Pancreas (tissue), 10 donors: ENCODE data around the gene FBXO46. TPM values are rescaled to one million over a fixed set of nuclear protein-coding genes. Genes with fewer than 3 reads are reported as not detected.

ENCODE experiments used
- ATAC-seq, 4 donors: fragments of 200-7000 bp; cut with Tn5 transposase; one replicate each; pipeline versions ENCODE4 v1.8.0 to v1.9.1; 2020; ENCODE audit warnings: mild to moderate bottlenecking in 4 of 4, moderate library complexity in 4 of 4
- DNase-seq, 6 donors: peaks; one replicate each; pipeline ENCODE4 v3.0.0-alpha.2; 2020
- FAIRE-seq: peaks from 2 replicates; lab custom pipeline; 2012; peaks lifted over from hg19 to GRCh38; lab: Jason Lieb, UNC
- H3K27ac ChIP-seq, 4 donors: fragments of 200-600 bp; sonication (generic); 1 replicate in 3 of 4; 2 replicates in 1 of 4; pipeline versions ENCODE4 v1.5.0 to v1.8.0; 2020
- H3K27me3 ChIP-seq, 4 donors: fragments of 200-600 bp; one replicate each; pipeline ENCODE4 v1.8.0; 2021
- H3K36me3 ChIP-seq, 3 donors: fragments of 200-600 bp; sonication (generic) in 1 of 3; one replicate each; pipeline versions ENCODE4 v1.5.0 to v1.8.0; 2020 to 2021
- H3K4me1 ChIP-seq, 3 donors: fragments of 200-600 bp; one replicate each; pipeline ENCODE4 v1.8.0; 2021
- H3K4me3 ChIP-seq, 4 donors: fragments of 200-600 bp; sonication (generic) in 2 of 4; one replicate each; pipeline versions ENCODE4 v1.5.0 to v1.8.0; 2020 to 2021
- H3K9me3 ChIP-seq, 4 donors: fragments of 200-600 bp; one replicate each; pipeline ENCODE4 v1.8.0; 2021
- WGBS, 2 donors: extraction: QIAGEN DNeasy Blood & Tissue Kit; methylation state at CpG; one replicate each; pipeline ENCODE4 v1.1.7; 2013; 5-methylcytosine and 5-hydroxymethylcytosine counted together
- intact Hi-C, 3 donors: fragments of 100-400 bp; cut with DNase I; formaldehyde crosslinking; loops; one replicate each; pipeline versions ENCODE4 v1.11.1 to v1.14.2; 2022
- polyA plus RNA-seq, 2 donors: library from polyadenylated mRNA; stranded (reverse); fragments of 200-250 nt; gene quantifications; one replicate each; pipeline ENCODE4 v1.2.3, GENCODE V29; 2013
- total RNA-seq, 6 donors: library from RNA; stranded (reverse); fragmentation: NEBNext Ultra II Directional in 4 of 6; extraction: Animal tissue kit (Norgen Biotek cat#: 25700) in 4 of 6; gene quantifications; one replicate each; pipeline versions ENCODE4 v1.2.1 to v1.2.4, GENCODE V29; 2021 to 2023
- TF ChIP-seq, protein P1 (sequence below), 4 donors: fragments of 200-600 bp; sonication (generic) in 3 of 4; IDR thresholded peaks; one replicate each; pipeline versions ENCODE4 v1.5.0 to v1.8.0; 2021; ENCODE audit warnings: antibody characterized with exemption in 4 of 4
- donor health status: healthy with polysubstance abuse.
- donor health status: DM: no; HTN: no; CAD: no; lungs with moderate emphysema.
- donor health status: DM: no; HTN: no; CAD: no.
- donor health status: control.
- donor health status: control.
- donor health status: Bipolar disorder and iron deficiency.
- donor health status: DM: yes; HTN: yes; CAD: no.
- donor health status: DM: no; HTN: no; CAD: no.
- donor health status: DM: no; HTN: no; CAD: no.
- donor health status: DM: yes; HTN: yes; CAD: no.

Gene FBXO46
- total and polyA plus RNA-seq, 8 donors = 6.7 to 11.3 (median 9.5) TPM

DNA sequence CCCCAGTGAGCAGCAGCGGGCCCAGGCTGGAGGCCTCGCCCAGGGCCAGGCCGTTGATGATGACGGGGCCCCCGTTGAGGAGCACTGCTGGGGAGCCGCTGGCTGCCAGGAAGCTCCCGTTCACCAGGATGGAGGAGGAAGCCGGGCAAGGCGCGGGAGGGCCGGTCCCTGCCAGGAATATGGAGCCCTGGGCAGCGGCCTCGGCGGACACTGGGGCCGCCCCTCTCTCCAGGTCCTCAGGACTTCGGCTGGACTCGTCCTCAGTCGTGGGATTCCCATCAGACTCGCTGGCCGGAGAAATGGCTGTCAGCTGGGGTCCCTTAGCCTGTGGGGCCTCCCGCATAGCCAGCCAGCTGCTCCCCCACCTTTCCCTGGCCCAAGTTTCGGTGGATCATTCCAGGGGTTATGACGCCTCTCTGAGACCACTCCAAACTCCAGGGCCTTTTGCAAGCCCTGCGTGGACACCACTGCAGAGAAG lies 36.2 kb upstream of the FBXO46 start:
- ATAC-seq (no peak), FAIRE-seq (no peak), DNase-seq (peak; percentile 48 to 89 (median 69))
- 12 to 14% methylated on average over 22 to 24 of the region's 24 CpGs for WGBS, 2 donors
- TF ChIP-seq, protein P1, sequence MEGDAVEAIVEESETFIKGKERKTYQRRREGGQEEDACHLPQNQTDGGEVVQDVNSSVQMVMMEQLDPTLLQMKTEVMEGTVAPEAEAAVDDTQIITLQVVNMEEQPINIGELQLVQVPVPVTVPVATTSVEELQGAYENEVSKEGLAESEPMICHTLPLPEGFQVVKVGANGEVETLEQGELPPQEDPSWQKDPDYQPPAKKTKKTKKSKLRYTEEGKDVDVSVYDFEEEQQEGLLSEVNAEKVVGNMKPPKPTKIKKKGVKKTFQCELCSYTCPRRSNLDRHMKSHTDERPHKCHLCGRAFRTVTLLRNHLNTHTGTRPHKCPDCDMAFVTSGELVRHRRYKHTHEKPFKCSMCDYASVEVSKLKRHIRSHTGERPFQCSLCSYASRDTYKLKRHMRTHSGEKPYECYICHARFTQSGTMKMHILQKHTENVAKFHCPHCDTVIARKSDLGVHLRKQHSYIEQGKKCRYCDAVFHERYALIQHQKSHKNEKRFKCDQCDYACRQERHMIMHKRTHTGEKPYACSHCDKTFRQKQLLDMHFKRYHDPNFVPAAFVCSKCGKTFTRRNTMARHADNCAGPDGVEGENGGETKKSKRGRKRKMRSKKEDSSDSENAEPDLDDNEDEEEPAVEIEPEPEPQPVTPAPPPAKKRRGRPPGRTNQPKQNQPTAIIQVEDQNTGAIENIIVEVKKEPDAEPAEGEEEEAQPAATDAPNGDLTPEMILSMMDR (IDR thresholded peaks at IDR 0.05) = no peak
- Histone ChIP-seq H3K27ac (peak overlapping the region; percentile 91 to 97 (median 96)), H3K4me1 (peaks cover 15 to 22% (median 18%) of the 10 kb centered on the region in 3 donors), H3K9me3 (no peaks in the 10 kb centered on the region), H3K27me3 (no peaks in the 10 kb centered on the region), H3K4me3 (peak overlapping the region; percentile 74 to 96 (median 86)), H3K36me3 (no peaks in the 10 kb centered on the region)
- intact Hi-C loops = loop anchor here in 1 of 3 donors (10.0 kb wide), 1 partner anchor 52 kb away; no protein-coding TSS in a partner anchor

DNA sequence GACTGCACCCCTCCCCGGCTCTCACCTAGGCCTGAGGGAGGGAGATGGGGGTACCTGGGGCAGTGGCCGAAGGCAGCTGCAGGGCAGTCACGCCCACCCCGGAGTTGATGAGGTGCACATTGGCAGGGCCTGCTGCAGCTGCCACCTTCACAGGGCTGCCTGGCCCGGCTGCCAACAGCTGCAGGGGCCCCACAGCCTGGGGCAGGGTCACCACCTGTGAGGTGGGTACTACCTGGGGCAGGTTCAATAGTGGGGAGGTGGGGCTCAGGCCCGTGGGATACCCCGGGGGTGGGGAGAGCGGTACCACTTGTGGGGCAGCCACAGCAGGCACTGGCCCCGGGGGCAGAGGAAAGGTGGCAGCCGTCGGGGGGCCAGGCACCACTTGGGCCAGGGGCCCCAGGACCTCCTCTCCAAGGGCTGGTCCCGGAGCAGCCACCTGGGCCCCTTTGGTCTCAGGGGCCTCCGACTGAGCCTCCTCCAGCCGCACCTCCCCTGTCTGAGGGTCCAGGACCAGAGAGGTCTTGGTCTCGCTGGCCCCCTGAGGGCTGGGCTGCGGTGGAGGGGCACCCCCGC lies 35.7 kb upstream of the FBXO46 start:
- FAIRE-seq (no peak), ATAC-seq (no peak), DNase-seq (peak; percentile 62 to 92 (median 81))
- no peaks in the 10 kb centered on the region for H3K27me3 ChIP-seq
- H3K4me3 ChIP-seq = peak overlapping the region; percentile 74 to 96 (median 86)
- intact Hi-C loops = loop anchor here in 1 of 3 donors (10.0 kb wide), 1 partner anchor 52 kb away; no protein-coding TSS in a partner anchor
- H3K4me1 ChIP-seq = peaks cover 15 to 18% (median 17%) of the 10 kb centered on the region in 3 donors
- TF ChIP-seq, protein P1 (IDR thresholded peaks at IDR 0.05) = no peak
- 29% methylated on average over 14 to 17 of the region's 17 CpGs for WGBS, 2 donors
- no peaks in the 10 kb centered on the region for H3K36me3 ChIP-seq
- no peaks in the 10 kb centered on the region for H3K9me3 ChIP-seq
- peak overlapping the region; percentile 91 to 97 (median 96) for H3K27ac ChIP-seq

DNA sequence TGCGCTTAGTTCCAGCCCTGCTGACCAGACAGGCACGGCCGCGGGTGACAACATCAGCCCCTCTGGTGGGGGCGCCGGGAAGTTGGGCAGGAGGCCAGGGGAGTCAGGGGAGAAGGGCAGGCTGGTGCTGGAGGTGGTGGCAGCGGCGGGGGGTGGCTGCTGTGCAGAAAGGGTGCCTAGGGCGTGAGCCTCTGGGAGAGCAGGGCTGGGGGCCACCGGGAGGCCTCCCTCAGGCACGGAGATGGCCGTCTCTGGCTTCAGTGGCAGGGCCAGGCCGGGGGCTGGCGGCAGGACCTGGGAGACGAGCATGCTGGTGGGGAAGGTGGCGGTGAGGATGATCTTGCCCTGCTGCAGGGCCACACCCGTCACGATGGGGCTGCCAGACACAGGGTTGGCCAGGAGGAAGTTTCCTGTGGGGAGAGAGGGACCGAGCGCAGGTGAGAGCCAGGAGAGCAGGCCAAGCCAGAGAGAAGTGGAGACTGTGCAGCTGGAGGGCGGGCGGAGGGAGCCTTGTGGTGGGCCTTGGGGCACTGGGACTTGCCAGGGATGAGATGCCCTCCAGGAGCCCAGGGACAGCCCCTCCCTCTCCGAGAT lies 35.1 kb upstream of the FBXO46 start:
- H3K4me1 ChIP-seq = peaks cover 14 to 17% (median 15%) of the 10 kb centered on the region in 3 donors
- TF ChIP-seq, protein P1 (IDR thresholded peaks at IDR 0.05) = no peak
- intact Hi-C loops = loop anchor here in 1 of 3 donors (10.0 kb wide), 1 partner anchor 51 kb away; no protein-coding TSS in a partner anchor
- ATAC-seq = no peak
- no peaks in the 10 kb centered on the region for H3K27me3 ChIP-seq
- H3K9me3 ChIP-seq = no peaks in the 10 kb centered on the region
- DNase-seq = peak in 5 of 6 donors; percentile 56 to 87 (median 66)
- no peaks in the 10 kb centered on the region for H3K36me3 ChIP-seq
- 48 to 55% methylated on average over 18 to 23 of the region's 23 CpGs for WGBS, 2 donors
- peak overlapping the region in 2 of 4 donors; percentile 85 to 96 for H3K4me3 ChIP-seq
- peak overlapping the region; percentile 91 to 97 (median 96) for H3K27ac ChIP-seq
- FAIRE-seq = no peak

DNA sequence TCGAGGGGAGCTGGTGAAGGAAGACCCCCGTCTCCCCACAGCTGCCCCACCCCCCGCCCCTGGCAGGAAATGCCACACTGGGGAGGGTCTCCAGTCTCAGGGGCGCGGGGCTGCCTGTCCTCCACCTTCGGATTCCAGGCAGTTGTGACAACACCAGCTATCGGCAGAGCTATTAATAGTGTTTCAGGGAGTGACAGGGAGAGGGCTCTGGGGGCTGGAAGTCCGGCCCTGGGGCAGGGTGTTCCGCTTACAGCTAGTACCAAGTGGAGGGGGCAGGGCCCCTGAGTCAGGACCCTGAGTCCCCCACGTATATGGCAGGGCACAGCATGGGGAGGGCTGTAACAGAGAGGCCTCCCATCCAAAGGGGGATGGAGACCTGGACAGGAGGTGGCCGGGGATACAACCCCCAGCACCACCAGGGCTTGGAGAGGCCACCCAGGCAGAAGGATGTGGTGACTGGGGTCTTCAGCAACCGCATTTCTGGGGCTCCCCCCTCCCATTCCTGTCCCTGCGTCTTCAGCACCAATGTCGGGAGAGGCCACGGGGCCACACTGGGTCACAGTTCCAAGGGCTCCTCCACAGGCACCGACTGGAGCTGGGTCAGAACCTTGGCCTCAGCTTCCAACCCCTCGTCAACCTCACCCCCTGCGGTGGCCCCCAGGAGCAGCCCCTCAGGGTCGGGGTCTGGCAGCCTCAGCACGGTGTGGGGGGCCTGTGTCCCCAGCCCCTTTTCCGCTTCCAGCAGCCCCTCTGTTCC lies 34.4 kb upstream of the FBXO46 start:
- no peak for FAIRE-seq
- Histone ChIP-seq H3K27ac (peak overlapping the region in 1 of 4 donors; percentile 96), H3K27me3 (no peaks in the 10 kb centered on the region), H3K4me3 (no peak overlapping the region), H3K4me1 (peaks cover 14 to 17% (median 15%) of the 10 kb centered on the region in 3 donors), H3K36me3 (no peaks in the 10 kb centered on the region), H3K9me3 (no peaks in the 10 kb centered on the region)
- TF ChIP-seq, protein P1 (IDR thresholded peaks at IDR 0.05) = no peak
- ATAC-seq = no peak
- DNase-seq = peak in 4 of 6 donors; percentile 34 to 67 (median 46)
- intact Hi-C loops = loop anchor here in 1 of 3 donors (10.0 kb wide), 1 partner anchor 50 kb away; no protein-coding TSS in a partner anchor
- WGBS, 2 donors = 45 to 52% methylated on average over 17 to 21 of the region's 21 CpGs
